H1 (cell line): ENCODE measurements around the gene CAPN6. TPM values are rescaled to one million over a fixed set of nuclear protein-coding genes. Genes with fewer than 3 reads are reported as not detected.

Experiments
- CTCF ChIA-PET: fragments of 300-600 bp; sonication (Branson Sonifier 250); formaldehyde crosslinking; loops from one replicate; lab custom pipeline; 2021; ENCODE audit not compliant: partially characterized antibody; lab: Charles Lee
- POLR2A ChIA-PET: fragments of 300-600 bp; sonication (Branson Sonifier 250); formaldehyde crosslinking; loops from one replicate; lab custom pipeline; 2021; ENCODE audit warnings: inconsistent platforms; ENCODE audit not compliant: partially characterized antibody; lab: Charles Lee
- DNase-seq, 2 experiments: peaks; one replicate each; pipeline versions ENCODE4 v3.0.0 to v3.0.0-alpha.2; 2010 to 2022; ENCODE audit warnings: low spot score in 2 of 2, low read depth in 1 of 2, mixed read lengths in 1 of 2
- FAIRE-seq: peaks from 2 replicates; lab custom pipeline; 2011; peaks lifted over from hg19 to GRCh38; lab: Jason Lieb, UNC
- H2AFZ ChIP-seq: 2 replicates; pipeline ENCODE4 v1.8.1; 2012; ENCODE audit warnings: low read length, inconsistent platforms
- H2AK5ac ChIP-seq: 2 replicates; pipeline ENCODE4 v1.6.1; 2013; ENCODE audit warnings: low read depth, low read length
- H2BK120ac ChIP-seq: replicated peaks from 2 replicates; pipeline ENCODE3; 2013; ENCODE audit warnings: low read depth, low read length, inconsistent platforms
- H2BK12ac ChIP-seq: 2 replicates; pipeline ENCODE4 v1.6.1; 2013; ENCODE audit warnings: low read depth, low read length
- H2BK15ac ChIP-seq: 2 replicates; pipeline ENCODE4 v1.6.1; 2013; ENCODE audit warnings: low read length
- H2BK20ac ChIP-seq: 2 replicates; pipeline ENCODE4 v1.6.1; 2013; ENCODE audit warnings: low read length
- H2BK5ac ChIP-seq: 2 replicates; pipeline ENCODE4 v1.6.1; 2013; ENCODE audit warnings: low read depth, low read length
- H3K14ac ChIP-seq: 2 replicates; pipeline ENCODE4 v1.6.1; 2013; ENCODE audit warnings: inconsistent platforms; ENCODE audit not compliant: insufficient read length
- H3K18ac ChIP-seq: 2 replicates; pipeline ENCODE4 v1.6.1; 2013; ENCODE audit warnings: low read length; ENCODE audit errors: extremely low read depth
- H3K23ac ChIP-seq: 2 replicates; pipeline ENCODE4 v1.6.1; 2013; ENCODE audit warnings: inconsistent platforms; ENCODE audit not compliant: insufficient read length
- H3K23me2 ChIP-seq: 2 replicates; pipeline ENCODE4 v1.6.1; 2013; ENCODE audit warnings: low read depth, low read length
- H3K27ac ChIP-seq: 2 replicates; pipeline ENCODE4 v1.6.1; 2011; ENCODE audit warnings: low read depth, low read length, inconsistent platforms
- H3K27me3 ChIP-seq, 4 experiments: replicated peaks in 1 of 4; 1 replicate in 1 of 4; 2 replicates in 3 of 4; pipeline versions ENCODE4 v1.6.1 to v1.8.1; 2011 to 2013; ENCODE audit warnings: low read length in 3 of 4, mild to moderate bottlenecking in 3 of 4, inconsistent platforms in 2 of 4, mixed read lengths in 2 of 4, moderate library complexity in 1 of 4; ENCODE audit not compliant: control insufficient read depth in 3 of 4, insufficient read depth in 3 of 4; ENCODE audit errors: extremely low read depth in 1 of 4
- H3K36me3 ChIP-seq, 4 experiments: 2 replicates each; pipeline versions ENCODE4 v1.6.1 to v1.8.1; 2011 to 2013; ENCODE audit warnings: mild to moderate bottlenecking in 4 of 4, low read length in 3 of 4, moderate library complexity in 2 of 4, control low read depth in 1 of 4, inconsistent platforms in 1 of 4; ENCODE audit not compliant: insufficient read depth in 4 of 4, control insufficient read depth in 2 of 4
- H3K4ac ChIP-seq: replicated peaks from 2 replicates; pipeline ENCODE3; 2013; ENCODE audit warnings: low read length, low read depth, mixed read lengths, inconsistent platforms; ENCODE audit not compliant: insufficient read length
- H3K4me1 ChIP-seq, 4 experiments: replicated peaks in 1 of 4; 1 replicate in 1 of 4; 2 replicates in 3 of 4; pipeline versions ENCODE4 v1.6.1 to v1.8.1; 2011 to 2013; ENCODE audit warnings: low read length in 3 of 4, inconsistent platforms in 2 of 4, mixed read lengths in 1 of 4; ENCODE audit not compliant: insufficient read depth in 4 of 4, control insufficient read depth in 3 of 4
- H3K4me2 ChIP-seq, 2 experiments: 2 replicates each; pipeline versions ENCODE4 v1.6.1 to v1.8.1; 2011 to 2013; ENCODE audit warnings: low read depth in 2 of 2, low read length in 2 of 2, control low read depth in 1 of 2, inconsistent platforms in 1 of 2, mild to moderate bottlenecking in 1 of 2; ENCODE audit not compliant: insufficient read depth in 1 of 2
- H3K4me3 ChIP-seq, 4 experiments: fragments of 200-600, 300-600 bp in 1 of 4; sonication (generic), shearing (Covaris generic), sonication (Bioruptor Twin) in 1 of 4; 2 replicates each; pipeline versions ENCODE4 v1.5.1 to v1.8.1; 2011 to 2016; ENCODE audit warnings: low read length in 4 of 4, low read depth in 3 of 4, control low read depth in 2 of 4, inconsistent platforms in 2 of 4, mild to moderate bottlenecking in 2 of 4, mixed read lengths in 1 of 4, moderate library complexity in 1 of 4; ENCODE audit not compliant: insufficient read depth in 2 of 4; ENCODE audit errors: extremely low read depth in 1 of 4
- H3K56ac ChIP-seq: replicated peaks from 2 replicates; pipeline ENCODE3; 2013; ENCODE audit warnings: low read depth, mild to moderate bottlenecking, mixed read lengths, low read length, inconsistent platforms; ENCODE audit not compliant: insufficient read length
- H3K79me1 ChIP-seq: 2 replicates; pipeline ENCODE4 v1.6.1; 2013; ENCODE audit warnings: low read depth, low read length, control low read depth
- H3K79me2 ChIP-seq, 2 experiments: 2 replicates each; pipeline versions ENCODE4 v1.6.1 to v1.8.1; 2012 to 2013; ENCODE audit warnings: low read length in 2 of 2, mild to moderate bottlenecking in 2 of 2, inconsistent platforms in 1 of 2; ENCODE audit not compliant: insufficient read depth in 2 of 2, control insufficient read depth in 1 of 2
- H3K9ac ChIP-seq, 4 experiments: replicated peaks in 1 of 4; 1 replicate in 1 of 4; 2 replicates in 3 of 4; pipeline versions ENCODE4 v1.6.1 to v1.8.1; 2011 to 2013; ENCODE audit warnings: low read depth in 3 of 4, low read length in 3 of 4, control low read depth in 2 of 4, mild to moderate bottlenecking in 2 of 4, moderate library complexity in 2 of 4, inconsistent platforms in 1 of 4; ENCODE audit errors: extremely low read depth in 1 of 4
- H3K9me3 ChIP-seq, 2 experiments: 2 replicates each; pipeline versions ENCODE4 v1.6.1 to v1.8.1; 2012 to 2013; ENCODE audit warnings: mild to moderate bottlenecking in 2 of 2, moderate library complexity in 2 of 2, control low read depth in 1 of 2, inconsistent platforms in 1 of 2, low read depth in 1 of 2, low read length in 1 of 2, mixed read lengths in 1 of 2; ENCODE audit not compliant: insufficient read depth in 2 of 2
- H4K20me1 ChIP-seq, 2 experiments: replicated peaks in 1 of 2; 2 replicates each; pipeline versions ENCODE3 to v1.8.1; 2011 to 2013; ENCODE audit warnings: inconsistent platforms in 2 of 2, low read length in 2 of 2, mild to moderate bottlenecking in 1 of 2; ENCODE audit not compliant: insufficient read depth in 2 of 2, control insufficient read depth in 1 of 2
- H4K5ac ChIP-seq: 2 replicates; pipeline ENCODE4 v1.6.1; 2013; ENCODE audit warnings: low read length, low read depth, mixed read lengths, inconsistent platforms; ENCODE audit not compliant: insufficient read length
- H4K8ac ChIP-seq: 2 replicates; pipeline ENCODE4 v1.8.0; 2013; ENCODE audit warnings: mild to moderate bottlenecking, moderate library complexity, low read length, inconsistent platforms; ENCODE audit not compliant: insufficient read depth; ENCODE audit errors: extremely low read depth
- H4K91ac ChIP-seq: replicated peaks from 2 replicates; pipeline ENCODE3; 2013; ENCODE audit warnings: low read length, mixed read lengths, inconsistent platforms; ENCODE audit not compliant: insufficient read length
- JUN ChIP-seq: IDR thresholded peaks from 2 replicates; pipeline ENCODE4 v1.6.1; 2011; ENCODE audit warnings: low read depth, mild to moderate bottlenecking, improper control_type of control experiment, low read length
- KDM5A ChIP-seq: fragments of 200-600 bp; IDR thresholded peaks from 2 replicates; pipeline ENCODE4 v1.7.1; 2012; ENCODE audit warnings: mild to moderate bottlenecking, low read length, inconsistent platforms, mixed read lengths
- POLR2AphosphoS5 ChIP-seq: IDR thresholded peaks from 2 replicates; pipeline ENCODE4 v1.6.1; 2011; ENCODE audit warnings: low read depth, low read length
- POU5F1 ChIP-seq: IDR thresholded peaks from 2 replicates; pipeline ENCODE4 v1.6.1; 2011; ENCODE audit warnings: low read depth, mild to moderate bottlenecking, low read length, moderate library complexity
- RFX5 ChIP-seq: IDR thresholded peaks from 2 replicates; pipeline ENCODE4 v1.6.1; 2011; ENCODE audit warnings: low read depth, low read length, improper control_type of control experiment, borderline replicate concordance
- SAP30 ChIP-seq: fragments of 300-600 bp; sonication (generic); IDR thresholded peaks from 2 replicates; pipeline ENCODE4 v1.7.1; 2012; ENCODE audit warnings: low read length, moderate library complexity, mild to moderate bottlenecking, inconsistent platforms; ENCODE audit not compliant: insufficient read depth, insufficient replicate concordance
- TCF12 ChIP-seq: IDR thresholded peaks from 2 replicates; pipeline ENCODE4 v1.6.1; 2011; ENCODE audit warnings: low read depth, mild to moderate bottlenecking, low read length
- WGBS, 2 experiments: shearing (Covaris generic) in 1 of 2; methylation state at CpG; one replicate each; pipeline versions ENCODE4 v1.1.6 to v1.1.7; 2013 to 2015; ENCODE audit warnings: low lambda C conversion rate in 2 of 2, mixed read lengths in 2 of 2, inconsistent platforms in 1 of 2, low coverage in 1 of 2, missing lambda C conversion rate in 1 of 2; ENCODE audit not compliant: insufficient replicate concordance in 2 of 2, insufficient coverage in 1 of 2, insufficient read length in 1 of 2; ENCODE audit errors: extremely low coverage in 1 of 2, missing lambda C conversion rate in 1 of 2; 5-methylcytosine and 5-hydroxymethylcytosine counted together
- polyA plus RNA-seq, 7 experiments: library from polyadenylated mRNA; depleted of rRNA in 3 of 7; stranded (reverse) in 5 of 7; unstranded in 2 of 7; fragments of >200 nt in 5 of 7; fragments of 200-250 nt in 2 of 7; gene quantifications; 1 replicate in 5 of 7; 2 replicates in 1 of 7; 4 replicates in 1 of 7; pipeline versions ENCODE4 v1.2.1 to v1.2.3, GENCODE V29; 2011 to 2013; ENCODE audit warnings: missing spikeins in 2 of 7, mixed read lengths in 2 of 7
- total RNA-seq: library from RNA; stranded (reverse); fragmentation: NEBNext Ultra II Directional; extraction: Animal tissue kit (Norgen Biotek cat#: 25700); gene quantifications from 2 replicates; pipeline ENCODE4 v1.2.1, GENCODE V29; 2021
- TF ChIP-seq, protein P1 (sequence below): IDR thresholded peaks from 2 replicates; pipeline ENCODE4 v1.6.1; 2011; ENCODE audit warnings: low read length, improper control_type of control experiment
- TF ChIP-seq, protein P2 (sequence below): IDR thresholded peaks from 2 replicates; pipeline ENCODE4 v1.6.1; 2011; ENCODE audit warnings: low read depth, mild to moderate bottlenecking, low read length; ENCODE audit not compliant: insufficient read depth

CAPN6 gene
- total and polyA plus RNA-seq, 2 of the 8 experiments (the other 6 are each of a cell fraction or from before 2014, with no cell fraction given): 5.3 to 10.6 TPM

DNA sequence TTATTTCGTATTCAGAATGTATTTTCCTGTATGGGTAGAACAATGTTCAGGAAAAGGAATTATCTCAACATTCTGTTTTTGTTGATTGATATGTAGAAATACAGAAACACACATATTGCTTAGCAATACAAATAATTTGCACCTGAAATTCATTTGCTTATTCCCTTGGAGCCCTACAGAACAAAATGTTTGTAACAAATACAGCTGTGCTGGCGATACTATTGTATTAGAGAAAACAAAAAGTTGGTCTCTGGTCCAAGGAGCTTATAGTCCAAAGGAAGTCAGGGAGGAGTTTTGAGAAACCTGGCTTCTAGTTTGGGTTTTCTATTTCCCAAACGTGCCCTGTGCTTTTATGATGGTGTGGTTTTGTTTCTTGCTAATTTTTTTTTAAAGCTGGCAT is 37.8 kb upstream of the CAPN6 start:
- Histone ChIP-seq H3K36me3 (no peaks in the 10 kb centered on the region), H4K20me1 (no peaks in the 10 kb centered on the region), H3K79me1 (no peaks in the 10 kb centered on the region), H2AK5ac (no peak overlapping the region), H3K9ac (no peak overlapping the region), H3K56ac (no peak overlapping the region), H3K4me1 (no peaks in the 10 kb centered on the region), H3K4me3 (no peak overlapping the region), H2BK15ac (no peak overlapping the region), H3K23ac (no peak overlapping the region), H2AFZ (no peak overlapping the region), H2BK5ac (no peak overlapping the region), H3K27ac (no peak overlapping the region), H4K5ac (no peak overlapping the region), H3K4me2 (no peak overlapping the region), H2BK20ac (no peak overlapping the region), H3K14ac (no peak overlapping the region), H3K9me3 (no peaks in the 10 kb centered on the region), H3K18ac (no peak overlapping the region), H3K79me2 (no peaks in the 10 kb centered on the region), H2BK120ac (no peak overlapping the region), H2BK12ac (no peak overlapping the region), H3K27me3 (no peaks in the 10 kb centered on the region), H4K91ac (no peak overlapping the region), H4K8ac (no peak overlapping the region), H3K23me2 (no peaks in the 10 kb centered on the region), H3K4ac (no peak overlapping the region)
- FAIRE-seq: no peak
- TF ChIP-seq JUN: no peak
- no peak for TF ChIP-seq RFX5
- no peak for TF ChIP-seq TCF12
- no peak for TF ChIP-seq SAP30
- no peak for TF ChIP-seq KDM5A
- TF ChIP-seq POLR2AphosphoS5: no peak
- TF ChIP-seq, protein P1, sequence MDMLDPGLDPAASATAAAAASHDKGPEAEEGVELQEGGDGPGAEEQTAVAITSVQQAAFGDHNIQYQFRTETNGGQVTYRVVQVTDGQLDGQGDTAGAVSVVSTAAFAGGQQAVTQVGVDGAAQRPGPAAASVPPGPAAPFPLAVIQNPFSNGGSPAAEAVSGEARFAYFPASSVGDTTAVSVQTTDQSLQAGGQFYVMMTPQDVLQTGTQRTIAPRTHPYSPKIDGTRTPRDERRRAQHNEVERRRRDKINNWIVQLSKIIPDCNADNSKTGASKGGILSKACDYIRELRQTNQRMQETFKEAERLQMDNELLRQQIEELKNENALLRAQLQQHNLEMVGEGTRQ: no peak
- TF ChIP-seq POU5F1: no peak
- TF ChIP-seq, protein P2, sequence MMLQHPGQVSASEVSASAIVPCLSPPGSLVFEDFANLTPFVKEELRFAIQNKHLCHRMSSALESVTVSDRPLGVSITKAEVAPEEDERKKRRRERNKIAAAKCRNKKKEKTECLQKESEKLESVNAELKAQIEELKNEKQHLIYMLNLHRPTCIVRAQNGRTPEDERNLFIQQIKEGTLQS: no peak
- ChIA-PET CTCF (no interaction called here), POLR2A (no interaction called here)
- WGBS, 2 experiments: 86% methylated on average over 3 of the region's 3 CpGs; no CpG with 5 or more reads in 1 of the 2 experiments
- no peak for DNase-seq
